Endothelial cell of umbilical vein (primary cell): ENCODE results near the gene NEURL1B. TPM values are rescaled to one million over a fixed set of nuclear protein-coding genes. Genes with fewer than 3 reads are reported as not detected.

Experiments used
- BruUV-seq: library from RNA; stranded (reverse); fragments of 400-500 nt; replicated peaks from 2 replicates; lab custom pipeline; 2021; lab: Mats Ljungman, UMichigan
- CTCF ChIA-PET: fragments of 300-600, 350-600 bp; sonication (Branson Sonifier 250); formaldehyde crosslinking; loops from one replicate; lab custom pipeline; 2021; ENCODE audit warnings: antibody characterized with exemption, inconsistent platforms; lab: Charles Lee
- POLR2A ChIA-PET: fragments of 300-600, 350-600 bp; sonication (Branson Sonifier 250); formaldehyde crosslinking; loops from one replicate; lab custom pipeline; 2021; ENCODE audit warnings: antibody characterized with exemption, inconsistent platforms; lab: Charles Lee
- DNase-seq: peaks from one replicate; pipeline ENCODE4 v3.0.0-alpha.2; 2011; ENCODE audit warnings: low read depth, low spot score
- FAIRE-seq: peaks from 2 replicates; lab custom pipeline; 2011; peaks lifted over from hg19 to GRCh38; lab: Jason Lieb, UNC
- H2AFZ ChIP-seq: 2 replicates; pipeline ENCODE4 v1.6.0; 2012; ENCODE audit warnings: low read depth, low read length, control low read depth, inconsistent platforms
- H3K27ac ChIP-seq: 2 replicates; pipeline ENCODE4 v1.5.1; 2011; ENCODE audit warnings: low read depth, mild to moderate bottlenecking, control low read depth, low read length, moderate library complexity; ENCODE audit not compliant: insufficient read depth
- H3K27me3 ChIP-seq, 2 experiments: 2 replicates each; pipeline versions ENCODE4 v1.6.0 to v1.6.1; 2011; ENCODE audit warnings: low read length in 2 of 2, mixed read lengths in 1 of 2; ENCODE audit not compliant: control insufficient read depth in 2 of 2, insufficient read depth in 2 of 2
- H3K36me3 ChIP-seq, 2 experiments: 2 replicates in 1 of 2; 3 replicates in 1 of 2; pipeline ENCODE4 v1.5.1; 2011; ENCODE audit warnings: low read length in 2 of 2, mild to moderate bottlenecking in 1 of 2, moderate library complexity in 1 of 2; ENCODE audit not compliant: control insufficient read depth in 2 of 2, insufficient read depth in 2 of 2; ENCODE audit errors: extremely low read depth in 1 of 2
- H3K4me1 ChIP-seq: 3 replicates; pipeline ENCODE4 v1.5.1; 2011; ENCODE audit warnings: mild to moderate bottlenecking, low read length; ENCODE audit not compliant: control insufficient read depth, insufficient read depth; ENCODE audit errors: extremely low read depth
- H3K4me2 ChIP-seq: 2 replicates; pipeline ENCODE4 v1.6.1; 2011; ENCODE audit warnings: low read length, control low read depth, mixed read lengths; ENCODE audit not compliant: insufficient read depth
- H3K4me3 ChIP-seq, 3 experiments: fragments of 200-600 bp in 1 of 3; sonication (generic), shearing (Covaris generic) in 1 of 3; replicated peaks in 1 of 3; 2 replicates each; pipeline ENCODE4 v1.5.1; 2011 to 2016; ENCODE audit warnings: control low read depth in 3 of 3, low read length in 3 of 3, mild to moderate bottlenecking in 2 of 3, inconsistent platforms in 1 of 3, low read depth in 1 of 3, moderate library complexity in 1 of 3; ENCODE audit not compliant: insufficient read depth in 1 of 3
- H3K79me2 ChIP-seq: 2 replicates; pipeline ENCODE4 v1.6.0; 2012; ENCODE audit warnings: low read length, inconsistent platforms; ENCODE audit not compliant: control insufficient read depth, insufficient read depth
- H3K9ac ChIP-seq: replicated peaks from 2 replicates; pipeline ENCODE3; 2011; ENCODE audit warnings: low read length, control low read depth; ENCODE audit not compliant: insufficient read depth; ENCODE audit errors: extremely low read depth
- H3K9me1 ChIP-seq: replicated peaks from 3 replicates; pipeline ENCODE4 v1.6.0; 2011; ENCODE audit warnings: mild to moderate bottlenecking, low read length; ENCODE audit not compliant: control insufficient read depth, insufficient read depth; ENCODE audit errors: extremely low read depth
- H3K9me3 ChIP-seq: replicated peaks from 2 replicates; pipeline ENCODE4 v1.5.1; 2012; ENCODE audit warnings: low read length, inconsistent platforms; ENCODE audit not compliant: control insufficient read depth, insufficient read depth
- H4K20me1 ChIP-seq: replicated peaks from 2 replicates; pipeline ENCODE3; 2011; ENCODE audit warnings: mild to moderate bottlenecking, low read length; ENCODE audit not compliant: control insufficient read depth, insufficient read depth; ENCODE audit errors: extremely low read depth
- CTCF ChIP-seq, 2 donors: IDR thresholded peaks; 1 replicate in 1 of 2; 2 replicates in 1 of 2; pipeline ENCODE4 v1.5.1; 2011; ENCODE audit warnings: low read length in 2 of 2, mild to moderate bottlenecking in 2 of 2, moderate library complexity in 2 of 2, control low read depth in 1 of 2, inconsistent platforms in 1 of 2, low read depth in 1 of 2; ENCODE audit not compliant: insufficient read depth in 1 of 2; ENCODE audit errors: extremely low read depth in 1 of 2
- EZH2 ChIP-seq: IDR thresholded peaks from 2 replicates; pipeline ENCODE4 v1.6.1; 2012; ENCODE audit warnings: borderline replicate concordance, low read depth, mild to moderate bottlenecking, moderate library complexity, low read length, inconsistent platforms; ENCODE audit not compliant: severe bottlenecking
- FOS ChIP-seq: IDR thresholded peaks from 2 replicates; pipeline ENCODE4 v1.6.1; 2011; ENCODE audit warnings: mild to moderate bottlenecking, low read length, moderate library complexity, borderline replicate concordance; ENCODE audit not compliant: insufficient read depth
- GATA2 ChIP-seq: IDR thresholded peaks from 2 replicates; pipeline ENCODE4 v1.7.0; 2011; ENCODE audit warnings: low read depth, mild to moderate bottlenecking, moderate library complexity, mixed read lengths, low read length; ENCODE audit not compliant: insufficient read length, insufficient read depth
- JUN ChIP-seq: IDR thresholded peaks from 2 replicates; pipeline ENCODE4 v1.6.1; 2011; ENCODE audit warnings: borderline replicate concordance, low read depth; ENCODE audit not compliant: insufficient read length, insufficient read depth
- MAX ChIP-seq: IDR thresholded peaks from 2 replicates; pipeline ENCODE4 v1.6.1; 2011; ENCODE audit not compliant: insufficient read depth, insufficient read length
- MYC ChIP-seq: IDR thresholded peaks from one replicate; pipeline ENCODE4 v1.6.1; 2011; ENCODE audit warnings: mild to moderate bottlenecking, low read depth, low read length
- POLR2A ChIP-seq: IDR thresholded peaks from 2 replicates; pipeline ENCODE4 v1.6.1; 2012; ENCODE audit warnings: low read depth, mild to moderate bottlenecking, control low read depth, low read length
- POLR2AphosphoS5 ChIP-seq: IDR thresholded peaks from 2 replicates; pipeline ENCODE4 v1.6.1; 2012; ENCODE audit warnings: low read depth, mild to moderate bottlenecking, control low read depth, low read length, moderate library complexity; ENCODE audit not compliant: insufficient read depth
- dilution Hi-C: fragments of 300-500 bp; cut with MboI; formaldehyde crosslinking; loops from one replicate; pipeline ENCODE4 v1.15.0; 2019; ENCODE audit warnings: low sequenced_read_pairs; ENCODE audit not compliant: extremely low pct_ligation_motif_present
- intact Hi-C: fragments of 100-400 bp; cut with micrococcal nuclease; formaldehyde crosslinking; loops from one replicate; pipeline ENCODE4 v1.10.0; 2022
- polyA plus RNA-seq, 4 experiments: library from polyadenylated mRNA; depleted of rRNA in 3 of 4; stranded (reverse) in 3 of 4; unstranded in 1 of 4; fragments of >200 nt; gene quantifications; 2 replicates each; pipeline versions ENCODE4 v1.2.1 to v1.2.3, GENCODE V29; 2011 to 2012; ENCODE audit warnings: missing spikeins in 1 of 4
- total RNA-seq: library from RNA; stranded (reverse); gene quantifications from 2 replicates; pipeline ENCODE4 v1.2.3, GENCODE V29; 2021

NEURL1B gene
- total and polyA plus RNA-seq, 2 donors (not counting 3 experiments of a cell fraction or from before 2014, with no cell fraction given), result 0.44 to 1.6 TPM

- Histone ChIP-seq H4K20me1 (no peaks in the 10 kb centered on the region), H3K79me2 (no peaks in the 10 kb centered on the region), H3K9me1 (no peaks in the 10 kb centered on the region), H3K4me2 (no peak overlapping the region), H3K36me3 (no peaks in the 10 kb centered on the region), H3K9me3 (no peaks in the 10 kb centered on the region), H2AFZ (no peak overlapping the region), H3K9ac (no peak overlapping the region), H3K4me1 (no peaks in the 10 kb centered on the region), H3K27me3 (peaks cover 0 to 5% of the 10 kb centered on the region in 2 experiments), H3K4me3 (no peak overlapping the region), H3K27ac (no peak overlapping the region)
- ChIA-PET POLR2A (interaction anchor here (0.9 kb wide), 1 partner anchor 19 kb away, joined by 4 read pairs; no protein-coding TSS in a partner anchor), CTCF (no interaction called here)
- intact Hi-C loops (no loop called here), dilution Hi-C loops (no loop called here)
- DNase-seq, result no peak
- TF ChIP-seq CTCF (IDR thresholded peaks at IDR 0.05; ENCODE audit: extremely low read depth in 1 of 2, insufficient read depth in 1 of 2, low read depth in 1 of 2, low read length in 2 of 2), result no peak
- TF ChIP-seq JUN, result no peak
- TF ChIP-seq EZH2, result no peak
- no peak for TF ChIP-seq GATA2
- no peak for TF ChIP-seq FOS
- no peak for TF ChIP-seq POLR2A
- TF ChIP-seq MYC, result no peak
- no peak for TF ChIP-seq MAX
- TF ChIP-seq POLR2AphosphoS5, result no peak
- BruUV-seq, result no TSS peak
- no peak for FAIRE-seq
Observed at GRCh38 chr5:172632346-172633092, 8.5 kb upstream of the NEURL1B start.
